Erythroblast (primary cell): ENCODE results near the gene SLC40A1.

Experiments
- DNase-seq, 2 experiments: peaks; one replicate each; lab custom pipeline; 2025; lab: John Stamatoyannopoulos, UW
- GATA1 ChIP-seq: IDR thresholded peaks from 2 replicates; pipeline ENCODE4 v1.6.1; 2011; ENCODE audit warnings: low read depth, mild to moderate bottlenecking, control low read depth, low read length, moderate library complexity
- POLR2A ChIP-seq: IDR thresholded peaks from 2 replicates; pipeline ENCODE4 v1.6.1; 2011; ENCODE audit warnings: mild to moderate bottlenecking, low read length

Gene SLC40A1

DNA sequence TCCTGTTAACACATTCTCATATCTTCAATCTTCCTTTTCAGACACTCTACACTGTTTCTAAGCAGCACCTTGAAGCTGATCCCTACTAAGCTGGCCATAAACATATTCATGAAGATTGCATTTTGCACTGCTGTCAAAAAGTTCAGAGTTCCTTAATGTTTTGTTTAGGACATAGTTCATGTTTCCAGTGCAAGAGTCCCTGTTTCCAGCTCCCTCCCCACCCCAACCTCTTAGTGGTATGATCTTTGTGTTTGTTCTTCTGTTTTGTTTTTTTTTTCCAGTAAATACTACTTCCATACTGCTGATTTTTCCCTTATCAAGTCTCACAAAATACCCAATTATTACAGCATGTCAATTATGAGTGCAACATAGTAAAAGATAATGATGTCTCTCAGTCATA, 4.1 kb upstream of the SLC40A1 start:
- peak in 1 of 2 experiments; percentile 56 for DNase-seq
- TF ChIP-seq GATA1 = no peak

DNA sequence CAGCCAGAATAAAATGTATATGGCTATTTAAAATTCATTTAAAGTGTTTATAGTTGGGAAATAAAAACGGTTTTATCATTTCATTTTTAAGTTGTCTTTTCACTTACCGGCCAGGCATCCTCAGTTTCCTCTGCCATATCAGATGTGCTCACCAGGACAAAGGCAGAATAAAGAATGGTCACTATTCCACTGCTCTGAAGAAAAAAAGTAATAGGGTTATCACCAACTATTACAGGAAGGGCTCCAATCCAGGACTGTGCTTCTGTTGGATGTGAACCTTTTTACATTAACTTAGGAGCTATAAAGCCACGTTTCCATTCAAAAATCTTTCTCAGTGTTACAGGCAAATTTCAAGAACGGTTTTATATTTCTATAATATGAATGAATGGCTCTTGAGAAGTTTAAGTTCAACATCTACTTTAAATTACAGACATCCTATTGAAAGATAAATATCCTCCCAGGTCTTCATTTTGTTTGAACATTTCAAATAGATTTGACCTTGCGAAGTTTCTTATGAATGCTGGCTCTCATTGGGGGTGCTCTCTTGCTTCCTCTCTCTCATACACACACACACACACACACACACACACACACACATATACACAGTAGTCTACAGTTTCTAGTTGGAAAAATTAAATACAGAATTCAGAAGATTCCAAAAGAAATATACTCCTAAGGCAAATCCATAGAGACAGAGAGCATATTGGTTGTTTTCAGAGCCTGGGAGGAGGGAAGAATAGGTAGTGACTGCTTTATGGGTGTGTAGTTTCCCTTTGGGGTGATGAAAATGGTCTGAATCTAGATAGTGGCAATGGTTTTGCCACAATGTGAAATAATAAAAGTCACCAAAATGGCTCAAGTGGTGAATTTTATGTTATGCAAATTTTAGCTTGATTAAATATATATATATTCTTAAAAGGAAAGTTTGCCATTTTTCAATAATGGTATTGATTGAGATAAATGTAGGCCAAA, 2.9 kb upstream of the SLC40A1 start:
- TF ChIP-seq POLR2A (peak; percentile 42), GATA1 (no peak)
- peak; percentile 62 to 68 for DNase-seq

DNA sequence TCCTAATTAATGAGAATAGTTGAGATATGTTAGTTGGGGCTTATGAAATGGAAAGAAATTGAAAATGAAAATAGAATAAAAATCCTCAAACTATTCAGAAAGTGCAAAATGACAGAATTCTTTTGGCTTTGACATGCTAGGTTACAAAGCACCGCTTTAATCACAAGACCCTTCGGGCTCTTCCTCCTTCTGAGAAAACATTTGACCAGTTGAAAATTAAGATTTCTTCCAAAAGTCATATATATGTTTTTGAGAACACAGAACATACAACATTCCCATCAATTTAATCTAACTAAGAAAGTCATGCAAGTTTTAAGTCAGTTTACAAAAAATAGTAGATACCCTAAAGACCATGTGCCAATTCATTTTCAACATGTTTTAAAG, 2.2 kb upstream of the SLC40A1 start:
- peak in 1 of 2 experiments; percentile 60 for DNase-seq
- TF ChIP-seq GATA1 (no peak), POLR2A (no peak)

DNA sequence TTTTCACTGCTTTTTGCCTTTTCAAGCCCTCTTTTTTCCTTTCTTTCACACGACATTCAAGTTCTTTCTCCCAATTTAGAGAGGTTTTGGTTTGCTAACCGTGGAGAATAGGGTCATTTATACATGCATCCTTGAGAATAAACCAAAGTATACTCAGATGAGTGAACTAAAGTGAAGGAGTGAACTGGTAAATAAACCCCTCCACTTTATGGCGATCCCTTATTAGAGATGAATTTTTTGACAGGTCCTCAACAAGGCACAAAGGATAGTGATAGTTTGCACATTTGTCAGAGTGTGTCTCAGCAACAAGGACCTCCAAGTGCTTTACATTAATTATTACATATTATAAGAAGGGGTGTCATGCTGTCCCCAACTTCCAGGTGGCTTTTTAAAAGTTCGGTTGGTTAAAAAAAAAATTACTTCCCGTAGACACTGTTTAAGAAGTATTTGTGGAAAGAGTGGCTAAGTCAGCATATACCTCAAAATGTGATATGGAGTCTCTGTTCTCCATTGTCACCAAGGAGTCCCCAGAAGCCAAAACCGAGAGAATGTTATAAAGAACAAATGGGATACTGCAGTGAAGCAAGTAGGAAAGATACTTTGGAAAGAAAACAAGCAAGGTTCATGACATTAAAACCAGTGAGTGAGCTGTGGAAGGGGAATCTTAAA, 1.7 kb upstream of the SLC40A1 start:
- DNase-seq = peak; percentile 82 to 89
- TF ChIP-seq POLR2A (peak; percentile 90), GATA1 (no peak)

DNA sequence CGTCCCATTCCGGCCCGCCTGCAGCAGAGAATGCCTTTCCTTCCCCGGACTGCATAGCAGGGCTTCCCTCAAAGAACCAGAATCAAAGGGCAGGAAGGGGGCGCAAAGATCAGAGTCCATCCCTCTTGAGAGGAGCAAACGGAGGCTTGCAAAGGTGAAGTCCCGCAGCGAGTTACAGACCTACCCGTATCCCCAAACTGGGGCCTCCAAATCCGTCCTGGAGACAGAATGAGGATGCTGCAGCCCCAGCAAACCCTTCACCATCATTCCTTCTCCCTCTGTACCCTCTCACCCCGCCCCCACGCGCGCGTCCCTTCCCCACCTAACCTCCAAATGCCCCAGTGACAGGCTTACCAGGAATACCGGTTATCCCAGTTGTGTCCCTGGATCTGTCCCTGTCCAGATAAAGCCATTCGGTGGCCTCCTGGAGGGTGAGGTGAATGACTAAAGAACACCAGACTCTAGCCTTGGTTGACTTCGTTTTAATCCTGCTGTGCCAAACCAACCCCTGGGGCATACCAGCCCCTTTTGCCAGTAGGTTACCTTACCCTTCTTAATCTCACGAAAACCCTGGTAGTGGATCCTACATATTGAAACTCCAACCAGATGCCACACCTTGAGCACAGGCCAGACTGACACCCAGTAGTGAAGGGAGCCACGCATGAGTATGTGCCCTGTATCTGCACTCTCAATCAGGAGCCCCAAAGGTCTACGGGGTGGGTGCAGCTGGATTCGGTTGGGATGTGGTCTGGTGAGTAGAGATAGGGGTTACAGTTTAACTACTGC, 961 bp upstream of the SLC40A1 start:
- peak; percentile 96 to 98 for DNase-seq
- TF ChIP-seq POLR2A = peak; percentile 99
- TF ChIP-seq GATA1 = peak; percentile 93

DNA sequence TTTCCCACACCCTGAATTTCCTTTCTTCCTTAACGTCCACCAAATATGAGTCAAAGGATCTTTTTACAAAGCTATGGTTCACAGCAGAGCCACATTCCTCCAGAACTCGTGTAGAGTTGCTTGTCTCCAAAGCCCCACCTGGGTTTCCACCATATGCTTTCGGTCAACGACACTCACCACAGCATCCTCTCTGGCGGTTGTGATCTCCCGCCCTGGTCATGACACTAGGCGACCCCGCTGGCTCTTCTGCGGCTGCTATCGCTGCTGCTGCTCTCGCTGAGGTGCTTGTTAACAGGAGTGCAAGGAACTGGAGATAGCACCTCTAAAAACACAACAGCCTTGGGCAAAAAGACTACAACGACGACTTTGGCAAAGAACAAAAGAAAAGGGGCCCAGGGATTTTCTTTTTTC, 340 bp downstream of the SLC40A1 start:
- TF ChIP-seq POLR2A (no peak), GATA1 (no peak)
- DNase-seq = peak; percentile 85 to 89

DNA sequence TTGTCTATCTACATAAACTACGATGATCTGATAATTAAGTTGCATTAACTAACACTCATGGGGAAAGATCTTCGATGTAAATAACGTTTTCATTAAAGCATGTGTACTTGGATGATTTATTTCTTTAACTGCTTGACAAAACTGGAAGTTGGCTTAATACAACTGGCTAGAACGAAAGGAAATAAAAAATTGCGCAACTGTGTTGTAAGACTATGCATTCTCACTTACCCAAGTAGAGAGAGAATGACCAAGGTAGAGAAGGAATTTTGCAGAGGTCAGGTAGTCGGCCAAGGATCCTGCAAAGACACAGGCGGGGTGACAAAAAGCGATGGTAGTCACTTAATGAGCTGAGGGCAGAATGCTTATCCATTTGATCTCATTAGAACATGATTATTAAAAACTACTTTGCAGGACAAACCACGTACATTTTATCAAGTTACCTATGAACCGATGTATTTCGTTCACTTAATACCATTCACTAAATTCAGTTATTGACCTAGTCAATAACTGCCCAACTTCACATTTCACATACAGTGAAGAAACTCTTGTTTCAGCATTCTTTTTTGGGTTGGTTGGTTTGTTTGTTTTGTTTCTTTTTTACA, 900 bp downstream of the SLC40A1 start:
- peak; percentile 69 to 82 for DNase-seq
- no peak for TF ChIP-seq POLR2A
- no peak for TF ChIP-seq GATA1

DNA sequence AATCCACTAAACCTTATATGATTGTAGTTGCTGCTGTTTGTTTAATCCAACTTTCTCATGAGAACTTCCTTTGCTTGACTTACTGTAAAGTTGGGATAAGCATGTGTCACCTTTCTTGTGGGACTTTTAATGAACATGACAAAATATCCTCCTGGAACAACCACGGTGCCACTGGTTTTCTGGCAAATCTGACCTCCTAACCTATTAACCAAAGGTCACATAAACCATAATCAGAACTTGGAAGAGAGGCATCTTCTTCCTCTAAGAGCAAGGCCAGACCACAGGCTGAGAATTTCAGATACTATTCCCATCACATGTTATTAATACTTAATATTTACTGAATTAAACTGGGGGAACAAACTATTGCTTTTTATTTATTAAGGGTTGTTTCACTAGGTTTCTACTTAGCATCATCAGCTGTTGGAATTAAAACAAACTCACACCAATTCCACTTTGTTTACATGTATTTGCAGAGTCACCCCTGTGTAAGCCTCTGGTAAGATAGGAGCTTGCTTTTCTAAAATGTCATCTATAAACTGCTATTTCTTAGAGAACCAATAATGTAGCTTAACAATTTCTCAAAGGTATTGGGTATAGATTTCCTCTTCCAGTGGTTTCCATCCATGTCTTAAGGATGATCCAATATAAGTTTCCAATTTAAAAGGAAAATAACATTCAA, 2.2 kb downstream of the SLC40A1 start:
- no peak for TF ChIP-seq POLR2A
- no peak for TF ChIP-seq GATA1
- peak; percentile 67 to 78 for DNase-seq

DNA sequence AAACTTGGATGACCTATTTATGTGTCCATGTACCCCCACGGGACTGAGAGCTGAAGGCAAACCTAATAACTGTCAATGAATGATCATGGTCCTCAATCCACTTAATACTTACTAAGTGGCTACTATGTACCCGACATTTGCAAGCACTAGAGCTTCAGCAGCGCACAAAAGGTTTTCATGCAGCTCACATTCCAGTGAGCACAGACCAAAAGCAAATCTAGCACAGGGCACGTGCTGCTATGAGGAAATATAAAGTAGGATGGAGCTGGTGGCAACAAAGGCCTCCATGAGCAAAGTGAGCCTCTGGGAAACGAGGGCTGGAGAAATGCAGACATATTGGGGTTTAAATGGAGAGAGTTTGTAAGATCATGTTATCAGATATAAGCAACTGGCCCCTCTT, 3.5 kb downstream of the SLC40A1 start:
- no peak for TF ChIP-seq GATA1
- TF ChIP-seq POLR2A = no peak
- peak in 1 of 2 experiments; percentile 28 for DNase-seq

DNA sequence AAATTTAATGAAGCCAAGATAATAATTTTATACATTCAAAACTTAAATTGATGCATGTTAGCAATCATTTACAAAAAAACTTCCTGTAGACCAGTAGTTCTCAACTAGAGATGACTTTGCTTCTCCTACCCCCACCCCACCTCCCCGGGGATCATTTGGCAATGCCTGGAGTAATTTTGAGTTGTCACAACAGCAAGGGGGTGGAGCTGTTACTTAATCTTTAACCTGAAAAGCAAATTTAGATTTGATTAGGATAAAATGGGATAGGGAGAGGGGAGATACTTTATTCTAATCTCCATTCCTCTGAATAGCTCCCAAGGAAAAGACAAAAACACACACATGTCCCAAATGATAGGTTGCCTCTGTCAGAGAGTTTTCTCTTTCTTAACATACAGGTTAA, 4.2 kb downstream of the SLC40A1 start:
- TF ChIP-seq POLR2A (no peak), GATA1 (no peak)
- peak; percentile 33 to 62 for DNase-seq

DNA sequence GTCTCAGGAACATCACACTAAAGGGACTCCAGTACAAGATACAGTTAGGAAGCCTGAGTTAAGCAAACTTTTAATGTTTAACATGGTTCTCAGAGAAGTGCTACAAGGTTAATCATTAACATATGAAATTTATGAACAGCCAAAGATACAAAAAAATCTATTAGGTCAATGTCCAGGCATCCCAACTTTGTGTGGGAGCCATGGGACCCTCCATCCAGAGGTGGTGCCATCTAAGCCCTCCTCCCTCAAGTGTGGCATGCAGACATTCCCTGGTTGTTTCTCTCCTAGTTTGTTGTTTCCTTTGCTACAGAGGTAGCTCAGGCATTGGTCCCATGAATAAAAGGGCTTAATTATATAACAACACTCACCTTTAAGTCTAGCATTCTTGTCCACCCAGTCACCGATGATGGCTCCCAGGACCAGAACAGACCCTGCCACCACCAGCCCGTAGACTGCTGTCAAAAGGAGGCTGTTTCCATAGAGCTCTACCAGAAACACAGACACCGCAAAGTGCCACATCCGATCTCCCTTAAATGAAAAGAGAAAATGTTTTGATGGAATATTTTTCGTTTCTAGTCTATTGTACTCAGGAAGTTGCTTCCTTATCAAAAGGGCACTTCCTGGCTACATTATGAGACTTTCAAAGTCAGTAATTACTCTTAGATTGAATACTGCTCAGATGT, 5.7 kb downstream of the SLC40A1 start:
- TF ChIP-seq POLR2A = no peak
- no peak for TF ChIP-seq GATA1
- DNase-seq = no peak

DNA sequence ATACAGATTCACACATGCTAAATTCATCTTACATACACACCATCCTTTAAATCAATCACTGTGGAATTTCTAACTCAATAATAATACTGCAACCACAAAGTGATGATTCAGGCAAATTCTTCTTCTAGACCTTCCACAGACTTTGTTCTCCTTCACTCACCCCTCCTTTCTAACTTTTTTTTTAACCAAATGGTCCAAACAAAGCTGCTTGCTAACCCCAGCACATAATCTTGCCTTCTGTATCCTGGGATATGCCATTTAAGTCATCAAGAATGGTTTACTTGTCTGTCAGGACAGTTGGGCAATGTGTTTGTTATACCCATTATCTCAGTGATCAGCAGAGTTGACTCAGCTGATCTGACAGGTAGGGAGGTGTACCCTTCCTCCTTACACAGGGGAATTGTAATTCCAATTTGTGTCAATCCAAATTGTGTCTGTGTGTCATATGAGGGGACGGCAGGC, 10.0 kb downstream of the SLC40A1 start:
- no peak for DNase-seq
- no peak for TF ChIP-seq GATA1
- TF ChIP-seq POLR2A = no peak
